Measurements from ENCODE around the gene NHLRC4.

DNA sequence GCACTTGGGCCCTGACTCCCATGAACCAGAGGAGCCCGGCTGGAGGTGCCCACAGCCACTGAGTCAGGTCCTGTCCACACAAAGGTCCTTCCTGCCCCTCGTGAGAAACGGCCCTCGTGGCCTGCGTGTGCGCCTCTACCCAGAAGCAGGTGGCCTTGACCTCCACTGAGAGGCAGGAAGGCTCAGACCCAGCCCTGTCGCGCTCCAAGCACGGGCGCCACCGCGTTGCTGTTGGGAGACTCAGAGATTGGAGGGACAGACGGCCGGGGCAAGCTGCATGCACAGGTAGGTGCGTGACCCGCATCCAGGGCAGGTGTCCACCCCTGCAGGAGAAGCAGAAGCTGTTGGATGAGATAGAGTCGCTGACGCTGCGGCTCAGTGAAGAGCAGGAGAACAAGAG is 47.4 kb upstream of the NHLRC4 start:
- TF ChIP-seq POLR2AphosphoS5 (IDR thresholded peaks at IDR 0.05) (no peak), POLR2A (IDR thresholded peaks at IDR 0.05) (no peak), EP300 (IDR thresholded peaks at IDR 0.05) (no peak)
- TF ChIP-seq, protein P1, sequence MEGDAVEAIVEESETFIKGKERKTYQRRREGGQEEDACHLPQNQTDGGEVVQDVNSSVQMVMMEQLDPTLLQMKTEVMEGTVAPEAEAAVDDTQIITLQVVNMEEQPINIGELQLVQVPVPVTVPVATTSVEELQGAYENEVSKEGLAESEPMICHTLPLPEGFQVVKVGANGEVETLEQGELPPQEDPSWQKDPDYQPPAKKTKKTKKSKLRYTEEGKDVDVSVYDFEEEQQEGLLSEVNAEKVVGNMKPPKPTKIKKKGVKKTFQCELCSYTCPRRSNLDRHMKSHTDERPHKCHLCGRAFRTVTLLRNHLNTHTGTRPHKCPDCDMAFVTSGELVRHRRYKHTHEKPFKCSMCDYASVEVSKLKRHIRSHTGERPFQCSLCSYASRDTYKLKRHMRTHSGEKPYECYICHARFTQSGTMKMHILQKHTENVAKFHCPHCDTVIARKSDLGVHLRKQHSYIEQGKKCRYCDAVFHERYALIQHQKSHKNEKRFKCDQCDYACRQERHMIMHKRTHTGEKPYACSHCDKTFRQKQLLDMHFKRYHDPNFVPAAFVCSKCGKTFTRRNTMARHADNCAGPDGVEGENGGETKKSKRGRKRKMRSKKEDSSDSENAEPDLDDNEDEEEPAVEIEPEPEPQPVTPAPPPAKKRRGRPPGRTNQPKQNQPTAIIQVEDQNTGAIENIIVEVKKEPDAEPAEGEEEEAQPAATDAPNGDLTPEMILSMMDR (IDR thresholded peaks at IDR 0.05): no peak

Measured in stomach (tissue), 4 donors.